ENCODE data around the gene GLT1D1.

GRCh38 chr12:128842579-128842978 is 10.7 kb upstream of the GLT1D1 start:
- TF ChIP-seq CTCF (IDR thresholded peaks at IDR 0.05; ENCODE audit: control extremely low read depth in 1 of 3, insufficient read depth in 1 of 3, low read depth in 1 of 3, low read length in 3 of 3) (no peak), EZH2 (IDR thresholded peaks at IDR 0.05; ENCODE audit: low read depth, low read length, severe bottlenecking) (no peak), USF2 (IDR thresholded peaks at IDR 0.05; ENCODE audit: low read length) (no peak), CHD2 (IDR thresholded peaks at IDR 0.05; ENCODE audit: low read length) (no peak), SAP30 (IDR thresholded peaks at IDR 0.05; ENCODE audit: insufficient read depth, insufficient replicate concordance, low read length) (no peak), POLR2AphosphoS5 (IDR thresholded peaks at IDR 0.05; ENCODE audit: low read depth, low read length) (no peak), KDM1A (IDR thresholded peaks at IDR 0.05; ENCODE audit: borderline replicate concordance, low read length) (no peak), EGR1 (IDR thresholded peaks at IDR 0.05; ENCODE audit: borderline replicate concordance, low read depth, low read length) (no peak)

Measured in H1 (cell line).